HG02970 (cell line): ENCODE results near the gene PCDHGB5.

Source experiments
- ATAC-seq: cut with Tn5 transposase; IDR thresholded peaks from one replicate; pipeline ENCODE4 v1.9.1; 2021; ENCODE audit warnings: mild to moderate bottlenecking, moderate library complexity, moderate number of reproducible peaks; ENCODE audit not compliant: unreplicated experiment, low FRiP score

The PCDHGB5 gene

GRCh38 chr5:141437221-141437620 lies 39.5 kb downstream of the PCDHGB5 start:
- no peak for ATAC-seq

DNA sequence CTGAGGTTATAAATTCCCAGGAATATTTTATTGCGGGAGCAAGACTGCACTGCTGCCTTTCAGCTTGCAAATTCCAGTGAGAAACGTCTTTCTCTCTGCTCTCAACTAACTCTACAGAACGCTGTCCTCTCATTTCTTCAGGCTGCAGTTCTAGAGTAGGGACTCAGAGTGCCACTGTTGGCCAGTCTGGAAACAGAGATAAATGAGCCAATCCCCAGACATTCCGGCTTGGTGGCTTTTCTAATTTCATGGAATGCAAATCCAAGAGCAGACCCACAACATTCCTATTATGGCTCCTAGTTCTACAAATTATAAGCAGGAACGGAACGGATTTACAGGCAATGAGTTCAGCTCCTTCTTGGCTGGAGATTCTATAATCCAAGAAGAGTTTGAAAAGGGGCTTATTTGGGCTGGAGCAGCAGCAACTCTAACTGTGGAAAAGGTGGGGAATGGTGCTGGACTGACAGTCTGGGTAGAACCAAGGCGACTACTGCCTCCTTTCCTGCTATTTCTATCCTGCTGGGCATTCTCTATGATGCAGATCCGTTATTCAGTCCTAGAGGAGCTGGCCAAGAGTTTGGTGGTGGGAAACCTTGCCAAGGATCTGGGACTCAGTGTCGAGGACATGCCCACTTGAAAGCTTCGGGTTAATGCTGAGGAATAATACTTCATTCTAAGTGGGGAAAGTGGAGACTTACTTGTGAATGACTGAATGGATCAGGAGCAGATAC lies 41.8 kb downstream of the PCDHGB5 start:
- no peak for ATAC-seq

- ATAC-seq: no peak
These were observed 42.6 kb downstream of the PCDHGB5 start for GRCh38 chr5:141440341-141440740.

GRCh38 chr5:141441571-141442170 lies 43.9 kb downstream of the PCDHGB5 start:
- ATAC-seq: no peak
